ENCODE results near the gene PSTPIP2.
"Not testable (repeated sequence)": the region's sequence is repeated elsewhere in the genome, so short reads cannot be mapped to it uniquely, and the experiment has no call there.

The PSTPIP2 gene

GRCh38 chr18:45993438-45993837 is 78.6 kb downstream of the PSTPIP2 start:
- DNase-seq (ENCODE audit: low read depth in 4 of 4, low spot score in 1 of 4): no peak

DNA sequence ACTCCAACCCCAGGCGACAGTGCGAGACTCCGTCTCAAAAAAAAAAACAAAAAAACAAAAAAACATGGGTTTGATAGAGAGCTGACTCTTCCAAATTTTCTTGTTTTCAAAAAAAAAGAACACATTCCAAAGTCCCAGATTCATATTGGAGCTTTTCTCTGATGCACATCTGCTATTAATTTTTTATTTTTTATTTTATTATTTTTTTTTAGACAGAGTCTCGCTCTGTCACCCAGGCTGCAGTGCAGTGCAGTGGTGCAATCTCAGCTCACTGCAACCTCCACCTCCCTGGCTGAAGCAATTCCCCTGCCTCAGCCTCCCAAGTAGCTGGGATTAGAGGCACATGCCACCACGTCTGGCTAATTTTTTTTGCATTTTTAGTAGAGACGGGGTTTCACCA is 79.5 kb downstream of the PSTPIP2 start:
- DNase-seq (ENCODE audit: low read depth in 4 of 4, low spot score in 1 of 4): not testable (repeated sequence)

GRCh38 chr18:45991788-45992187 is 80.3 kb downstream of the PSTPIP2 start:
- DNase-seq (ENCODE audit: low read depth in 4 of 4, low spot score in 1 of 4): no peak

DNA sequence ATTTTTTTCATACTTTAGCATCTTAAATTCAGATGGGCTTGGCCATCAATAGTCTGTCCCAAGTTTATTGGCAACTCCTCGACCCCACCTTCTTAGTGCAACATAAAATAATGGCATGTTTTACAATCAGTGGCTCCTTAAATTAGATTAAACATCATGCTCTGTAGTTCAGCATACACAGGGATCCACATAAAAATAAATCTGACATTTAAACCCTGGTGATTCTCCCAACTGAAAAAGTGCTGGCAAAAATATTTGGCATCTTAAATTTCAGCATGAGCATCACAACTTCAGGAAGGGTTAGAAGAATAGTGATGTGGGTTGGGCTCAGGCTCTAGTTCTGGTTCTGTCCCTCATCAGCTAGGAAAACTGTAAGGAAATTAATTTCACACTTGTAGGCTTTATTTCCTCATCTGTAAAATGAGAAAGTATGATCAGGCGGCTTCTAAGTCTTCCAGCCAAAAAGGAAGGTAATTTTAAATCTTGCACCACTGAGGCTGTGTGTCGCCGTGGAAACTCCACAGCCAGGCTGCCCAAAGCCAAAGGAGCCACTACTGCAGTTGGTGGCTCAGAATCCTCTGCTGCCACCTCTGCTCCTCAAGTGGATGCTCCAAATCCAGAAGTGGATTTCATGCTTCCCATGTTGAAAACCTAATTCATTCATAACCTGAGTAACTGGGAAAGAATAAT is 87.4 kb downstream of the PSTPIP2 start:
- DNase-seq (ENCODE audit: low read depth in 4 of 4, low spot score in 1 of 4): no peak

DNA sequence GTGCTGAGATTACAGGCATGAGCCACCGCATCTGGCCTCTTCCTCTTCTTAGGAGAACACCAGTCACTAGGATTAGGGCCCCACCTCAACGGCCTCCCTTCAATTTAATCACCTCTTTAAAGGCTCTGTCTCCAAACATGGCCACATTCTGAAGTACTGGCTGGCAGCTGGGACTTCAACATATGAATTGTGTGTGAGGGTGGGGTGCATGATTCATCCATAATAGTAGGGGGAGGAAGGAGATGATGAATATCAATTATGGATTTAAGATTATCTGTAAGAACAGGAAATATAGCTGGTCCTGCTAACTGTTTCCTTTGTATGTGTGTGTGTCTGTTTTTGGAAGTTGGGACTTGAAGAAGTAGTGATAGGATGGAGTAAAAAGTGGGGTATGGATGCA is 90.2 kb downstream of the PSTPIP2 start:
- no peak for DNase-seq (ENCODE audit: low read depth in 4 of 4, low spot score in 1 of 4)

DNA sequence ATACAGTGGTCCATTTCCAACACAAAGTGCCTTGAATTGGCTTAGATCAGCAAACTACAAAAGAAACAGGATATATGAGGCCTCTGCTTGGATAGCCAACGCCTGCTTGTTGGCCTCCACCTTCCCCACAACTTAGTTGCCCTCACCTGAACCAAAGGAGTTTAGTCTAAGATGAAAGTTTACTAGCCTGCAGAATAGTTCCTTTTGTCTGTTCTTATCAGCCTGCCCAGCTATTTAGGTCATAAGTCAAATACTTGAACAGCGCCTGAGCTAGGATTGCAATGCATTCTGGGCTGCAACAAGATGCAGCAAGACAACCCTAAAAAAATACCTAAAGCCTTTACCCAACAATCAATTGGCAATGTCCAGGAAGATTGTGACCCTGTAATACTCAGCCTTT is 91.8 kb downstream of the PSTPIP2 start:
- DNase-seq (ENCODE audit: low read depth in 4 of 4, low spot score in 1 of 4): no peak

- no peak for DNase-seq (ENCODE audit: low read depth in 4 of 4, low spot score in 1 of 4)
Observed at GRCh38 chr18:45978084-45978483, 94.0 kb downstream of the PSTPIP2 start.

DNA sequence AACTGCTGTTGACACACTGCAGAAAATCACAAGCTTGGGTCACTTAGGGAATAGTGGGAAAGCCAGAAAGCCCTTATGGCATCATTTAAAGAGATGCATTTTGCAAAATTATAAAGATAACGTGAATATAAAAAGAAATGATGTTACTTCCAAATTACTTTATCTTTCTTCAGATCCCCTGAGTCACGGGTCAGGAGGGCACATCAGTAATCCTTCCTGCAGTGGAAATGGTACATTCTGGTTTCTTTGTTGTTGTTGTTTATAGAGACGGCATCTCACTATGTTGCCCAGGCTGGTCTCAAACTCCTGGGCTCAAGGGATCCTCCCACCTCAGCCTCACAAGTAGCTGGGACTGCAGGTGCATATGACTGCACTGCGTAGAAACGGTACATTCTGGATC is 95.1 kb downstream of the PSTPIP2 start:
- DNase-seq (ENCODE audit: low read depth in 4 of 4, low spot score in 1 of 4): no peak

DNA sequence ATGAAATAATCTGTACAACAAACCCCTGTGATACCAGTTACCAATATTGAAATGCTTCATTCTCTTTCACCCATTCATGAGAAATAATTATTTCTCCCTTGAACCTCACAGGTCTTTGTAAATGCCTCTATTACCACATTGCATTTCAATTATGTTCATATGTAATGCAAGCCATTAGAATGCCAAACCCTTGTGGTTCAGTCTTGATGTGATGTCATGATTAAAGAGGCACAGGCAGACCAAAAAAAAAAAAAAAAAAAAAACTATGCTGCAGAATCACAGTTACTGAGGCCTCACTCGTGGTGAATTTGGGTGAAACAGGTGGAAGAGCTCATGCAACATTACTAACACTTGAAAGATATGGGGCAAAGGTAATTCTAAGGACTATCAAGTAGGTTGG is 95.5 kb downstream of the PSTPIP2 start:
- DNase-seq (ENCODE audit: low read depth in 4 of 4, low spot score in 1 of 4): no peak

GRCh38 chr18:45974088-45974536 is 97.9 kb downstream of the PSTPIP2 start:
- DNase-seq (ENCODE audit: low read depth in 4 of 4, low spot score in 1 of 4): peak; percentile 28 to 44 (median 33)

DNA sequence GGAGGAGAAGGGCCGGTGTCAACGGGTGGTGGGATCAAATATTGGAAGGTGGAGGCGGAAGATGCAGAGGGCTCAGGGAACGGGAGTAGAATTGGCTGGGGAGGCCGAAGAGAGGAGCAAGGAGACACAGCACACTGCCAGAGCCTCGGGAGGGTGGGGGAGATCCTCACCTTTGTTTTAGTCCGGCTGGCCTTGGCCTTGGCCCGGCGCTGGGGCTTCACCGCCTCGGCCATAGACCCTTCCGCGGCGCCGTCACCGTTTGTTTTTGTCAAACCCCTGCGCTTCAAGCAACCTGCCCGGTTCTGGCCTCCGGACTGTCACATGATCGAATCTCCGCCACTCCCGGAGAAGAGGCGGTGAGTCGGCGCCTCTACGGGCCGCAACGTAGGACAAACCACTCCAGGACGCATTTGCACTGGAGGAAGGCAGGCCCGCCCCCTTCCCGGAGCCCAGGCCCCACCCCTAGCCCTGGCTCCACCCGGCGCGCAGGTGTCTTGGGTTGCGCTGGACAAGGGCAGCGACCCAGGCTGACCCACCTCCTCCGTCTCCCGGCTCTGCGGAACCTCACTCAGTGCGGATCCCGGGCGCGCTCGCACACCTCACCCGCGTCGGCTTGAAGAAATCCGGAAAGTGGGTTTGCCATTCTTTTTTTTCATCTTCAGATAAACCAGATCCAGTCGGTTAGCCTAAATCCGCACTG is 104.9 kb downstream of the PSTPIP2 start, which contains the start of gene EPG5:
EPG5 (minus strand) TSS at position 323 of the 700 bp plus-strand sequence; CDS start at position 233, 90 bp downstream.
- peak; percentile 72 to 87 (median 82) for DNase-seq (ENCODE audit: low read depth in 4 of 4, low spot score in 1 of 4)

DNA sequence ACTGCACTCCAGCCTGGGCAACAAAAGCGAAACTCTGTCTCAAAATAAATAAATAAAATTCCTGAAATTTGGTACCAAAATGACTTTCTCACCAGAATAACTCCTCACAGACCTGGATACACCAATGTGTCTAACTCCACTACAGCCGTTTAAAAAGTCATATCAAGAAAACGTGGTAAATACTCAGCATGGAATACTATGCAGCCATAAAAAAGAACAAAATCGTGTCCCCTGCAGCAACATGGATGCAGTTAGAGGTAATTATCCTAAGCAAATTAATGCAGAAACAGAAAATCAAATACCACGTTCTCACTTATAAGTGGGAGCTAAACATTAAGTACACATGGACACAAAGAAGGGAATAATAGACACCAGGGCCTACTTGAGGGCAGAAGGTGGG is 107.1 kb downstream of the PSTPIP2 start:
- DNase-seq (ENCODE audit: low read depth in 4 of 4, low spot score in 1 of 4): not testable (repeated sequence)

- DNase-seq (ENCODE audit: low read depth in 4 of 4, low spot score in 1 of 4): no peak
Observed at GRCh38 chr18:45962866-45963265, 109.2 kb downstream of the PSTPIP2 start.

- no peak for DNase-seq (ENCODE audit: low read depth in 4 of 4, low spot score in 1 of 4)
Observed at GRCh38 chr18:45962461-45962860, 109.6 kb downstream of the PSTPIP2 start.

- DNase-seq (ENCODE audit: low read depth in 4 of 4, low spot score in 1 of 4): not testable (repeated sequence)
Observed at GRCh38 chr18:45959484-45959883, 112.6 kb downstream of the PSTPIP2 start.

DNA sequence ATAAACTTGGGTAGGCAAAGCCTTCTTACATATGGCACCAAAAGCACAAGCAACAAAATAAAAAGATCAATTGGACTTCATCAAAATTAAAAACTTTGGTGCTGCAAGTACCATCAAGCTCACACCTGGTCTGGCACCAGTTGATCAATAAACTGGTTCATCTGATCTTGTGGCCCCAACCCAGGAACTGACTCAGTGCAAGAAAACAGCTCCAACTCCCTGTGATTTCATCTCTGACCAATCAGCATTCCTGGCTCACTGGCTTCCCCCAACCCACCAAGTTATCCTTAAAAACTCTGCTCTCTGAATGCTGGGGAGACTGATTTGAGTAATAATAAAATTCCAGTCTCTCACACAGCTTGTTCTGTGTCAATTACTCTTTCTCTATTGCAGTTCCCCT is 113.3 kb downstream of the PSTPIP2 start:
- no peak for DNase-seq (ENCODE audit: low read depth in 4 of 4, low spot score in 1 of 4)

DNA sequence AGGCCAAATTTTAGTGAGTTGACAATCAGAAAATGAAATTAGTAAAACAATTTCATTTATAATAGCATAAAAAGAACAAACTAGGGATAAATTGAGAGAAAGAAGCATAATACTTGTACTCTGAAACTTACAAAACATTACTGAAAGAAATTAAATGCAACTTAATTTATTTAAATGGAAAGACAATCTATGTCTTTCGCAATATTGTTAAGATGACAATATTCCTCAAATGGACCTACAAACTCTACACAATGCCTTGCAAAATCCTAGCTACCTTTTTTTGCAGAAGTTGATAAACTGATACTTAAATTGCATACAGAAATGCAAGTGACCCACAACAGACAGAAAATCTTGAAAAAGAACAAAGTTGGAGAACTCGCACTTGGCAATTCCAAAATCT is 114.0 kb downstream of the PSTPIP2 start:
- no peak for DNase-seq (ENCODE audit: low read depth in 4 of 4, low spot score in 1 of 4)

DNA sequence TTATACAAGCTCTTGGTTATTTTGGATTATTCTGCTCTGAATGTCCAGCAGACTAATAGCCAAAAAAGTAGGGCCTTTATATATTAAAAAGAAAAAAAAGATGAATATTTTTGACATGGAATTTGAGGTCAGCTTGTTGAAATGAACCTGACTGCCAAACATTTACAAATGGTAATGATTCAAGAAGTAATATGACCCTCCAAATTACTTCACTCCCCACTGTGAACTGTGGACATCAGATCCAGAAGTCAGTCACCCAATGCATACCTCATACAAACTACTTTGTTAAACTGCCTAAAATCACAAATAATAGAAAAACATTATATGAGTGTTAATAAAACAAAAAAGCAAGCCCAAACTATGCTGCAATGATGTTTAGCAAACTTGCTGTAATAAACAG is 115.0 kb downstream of the PSTPIP2 start:
- DNase-seq (ENCODE audit: low read depth in 4 of 4, low spot score in 1 of 4): no peak

GRCh38 chr18:45954070-45954934 is 117.8 kb downstream of the PSTPIP2 start:
- DNase-seq (ENCODE audit: low read depth in 4 of 4, low spot score in 1 of 4): no peak

DNA sequence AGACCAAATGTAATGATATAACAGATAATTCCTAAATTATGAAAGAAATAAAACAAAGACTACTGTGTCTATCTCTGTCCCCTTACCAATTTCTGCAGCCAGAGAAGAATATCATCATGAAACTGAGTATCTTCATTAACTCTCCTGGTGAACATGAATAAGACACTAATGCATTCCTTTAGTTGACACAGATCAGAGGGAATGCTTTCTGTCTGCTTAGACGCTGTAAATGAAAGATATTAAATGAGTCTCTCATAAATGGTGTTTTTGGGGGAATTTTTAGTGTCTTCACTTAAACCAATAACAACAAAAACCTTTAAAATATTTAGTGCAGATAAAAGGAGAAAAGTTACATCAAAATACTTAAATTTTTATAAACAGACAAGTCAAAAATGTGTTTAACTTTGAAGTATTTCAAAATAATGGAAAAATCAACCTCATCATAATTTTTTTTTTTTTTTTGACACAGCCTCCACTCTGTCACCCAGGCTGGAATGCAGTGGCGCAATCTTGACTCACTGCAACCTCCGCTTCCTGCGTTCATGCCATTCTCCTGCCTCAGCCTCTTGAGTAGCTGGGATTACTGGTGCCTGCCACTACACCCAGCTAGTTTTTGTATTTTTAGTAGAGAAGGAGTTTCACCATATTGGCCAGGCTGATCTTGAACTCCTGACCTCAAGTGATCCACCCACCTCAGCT is 120.9 kb downstream of the PSTPIP2 start:
- DNase-seq (ENCODE audit: low read depth in 4 of 4, low spot score in 1 of 4): no peak

DNA sequence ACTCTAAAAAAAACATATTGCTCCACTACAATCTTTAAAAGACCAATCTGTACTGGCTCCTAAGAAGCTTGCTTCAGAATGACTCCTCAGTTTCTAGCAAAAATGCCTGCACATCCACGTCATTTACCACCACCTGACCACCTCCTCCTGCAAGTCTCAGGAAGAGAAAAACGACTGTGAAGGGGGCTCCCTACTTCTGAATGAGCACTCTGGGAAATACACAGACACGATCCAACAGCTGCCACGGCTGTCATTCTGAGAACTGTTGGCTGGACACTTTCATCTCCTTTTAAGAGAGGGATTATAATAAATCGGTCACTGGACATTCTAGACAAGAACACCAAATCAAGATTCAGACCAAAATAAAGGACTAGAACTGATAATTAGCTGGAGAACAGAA is 126.4 kb downstream of the PSTPIP2 start:
- DNase-seq (ENCODE audit: low read depth in 4 of 4, low spot score in 1 of 4): no peak

Data from stimulated activated CD4-positive, alpha-beta T cell treated with anti-CD3 and anti-CD28 coated beads, Interleukin-1b, Interleukin-23, amount 100 ng/mL, for 24 hours (primary cell).